ENCODE results near the gene RFX3. TPM values are rescaled to one million over a fixed set of nuclear protein-coding genes. Genes with fewer than 3 reads are reported as not detected.

RFX3 gene
- total and polyA plus RNA-seq, 2 experiments from 2014 or later, result 5.8 to 7.9 TPM

DNA sequence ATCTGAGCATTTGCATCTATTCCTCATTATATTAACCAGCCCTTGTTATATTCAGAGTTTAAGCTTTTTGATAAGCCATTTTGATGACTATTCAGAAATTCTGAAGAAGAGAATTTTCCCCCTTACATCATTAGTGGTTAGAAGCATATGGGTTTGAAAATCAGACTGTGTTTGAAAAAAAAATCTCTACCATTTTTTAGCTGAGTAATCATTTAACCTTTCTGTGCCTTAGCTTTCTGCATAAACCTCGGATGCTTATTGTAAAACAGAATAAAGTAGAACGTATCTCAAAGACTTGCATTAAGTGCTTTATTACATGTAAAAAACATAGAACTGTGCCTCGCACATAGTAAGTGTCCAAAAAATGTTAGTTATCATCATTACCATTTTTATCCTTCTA lies 278.6 kb downstream of the RFX3 start:
- Histone ChIP-seq H3K79me2 (no peaks in the 10 kb centered on the region), H2AFZ (no peak overlapping the region), H3K9me3 (ENCODE audit: low read depth) (no peaks in the 10 kb centered on the region), H4K20me1 (ENCODE audit: insufficient read depth, poor library complexity, severe bottlenecking) (no peaks in the 10 kb centered on the region), H3K27me3 (no peaks in the 10 kb centered on the region), H3K27ac (no peak overlapping the region), H3K36me3 (replicated peaks; ENCODE audit: insufficient read depth, low read depth) (no peaks in the 10 kb centered on the region), H3K4me1 (ENCODE audit: insufficient read depth) (no peaks in the 10 kb centered on the region), H3K9me2 (replicated peaks; ENCODE audit: insufficient read depth) (no peaks in the 10 kb centered on the region), H3K4me2 (no peak overlapping the region), H3K4me3 (no peak overlapping the region)
- WGBS (ENCODE audit: low lambda C conversion rate, missing lambda C conversion rate), result 100% methylated on average over 3 of the region's 3 CpGs
- DNase-seq (ENCODE audit: low spot score), result no peak
- TF ChIP-seq EZH2phosphoT487 (IDR thresholded peaks at IDR 0.05; ENCODE audit: low read depth, severe bottlenecking, unreplicated experiment) (no peak), EZH2 (IDR thresholded peaks at IDR 0.05; ENCODE audit: borderline replicate concordance) (no peak)

DNA sequence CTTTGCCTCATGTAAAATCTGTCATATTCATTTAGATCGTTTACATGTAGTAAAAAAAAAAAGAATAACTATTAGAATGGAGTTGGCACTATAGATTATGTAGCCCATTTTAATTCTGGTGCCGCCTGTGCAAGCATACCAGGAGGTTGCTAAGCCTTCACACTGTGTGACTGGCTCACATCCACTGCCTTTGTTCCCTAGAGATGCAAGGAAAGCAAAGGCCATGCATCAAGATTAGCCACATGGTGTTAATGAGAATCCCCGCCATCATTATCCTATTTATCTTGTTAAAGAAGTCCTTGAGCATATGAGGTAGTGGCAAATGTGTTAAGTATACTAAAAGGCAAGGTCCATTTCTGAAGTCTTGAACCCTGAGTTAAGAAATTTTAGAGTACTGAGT lies 279.6 kb downstream of the RFX3 start:
- no peaks in the 10 kb centered on the region for H3K4me1 ChIP-seq (ENCODE audit: insufficient read depth)
- H3K36me3 ChIP-seq (replicated peaks; ENCODE audit: insufficient read depth, low read depth), result no peaks in the 10 kb centered on the region
- no peaks in the 10 kb centered on the region for H3K79me2 ChIP-seq
- DNase-seq (ENCODE audit: low spot score), result no peak
- no peak overlapping the region for H3K4me2 ChIP-seq
- no peaks in the 10 kb centered on the region for H3K9me2 ChIP-seq (replicated peaks; ENCODE audit: insufficient read depth)
- TF ChIP-seq CTCF (IDR thresholded peaks at IDR 0.05; ENCODE audit: poor library complexity) (no peak), EZH2phosphoT487 (IDR thresholded peaks at IDR 0.05; ENCODE audit: low read depth, severe bottlenecking, unreplicated experiment) (no peak), EZH2 (IDR thresholded peaks at IDR 0.05; ENCODE audit: borderline replicate concordance) (no peak)
- no peaks in the 10 kb centered on the region for H3K27me3 ChIP-seq
- H2AFZ ChIP-seq, result no peak overlapping the region
- no peaks in the 10 kb centered on the region for H3K9me3 ChIP-seq (ENCODE audit: low read depth)
- no peaks in the 10 kb centered on the region for H4K20me1 ChIP-seq (ENCODE audit: insufficient read depth, poor library complexity, severe bottlenecking)
- 96% methylated on average over 3 of the region's 3 CpGs for WGBS (ENCODE audit: low lambda C conversion rate, missing lambda C conversion rate)
- no peak overlapping the region for H3K27ac ChIP-seq
- H3K4me3 ChIP-seq, result no peak overlapping the region

DNA sequence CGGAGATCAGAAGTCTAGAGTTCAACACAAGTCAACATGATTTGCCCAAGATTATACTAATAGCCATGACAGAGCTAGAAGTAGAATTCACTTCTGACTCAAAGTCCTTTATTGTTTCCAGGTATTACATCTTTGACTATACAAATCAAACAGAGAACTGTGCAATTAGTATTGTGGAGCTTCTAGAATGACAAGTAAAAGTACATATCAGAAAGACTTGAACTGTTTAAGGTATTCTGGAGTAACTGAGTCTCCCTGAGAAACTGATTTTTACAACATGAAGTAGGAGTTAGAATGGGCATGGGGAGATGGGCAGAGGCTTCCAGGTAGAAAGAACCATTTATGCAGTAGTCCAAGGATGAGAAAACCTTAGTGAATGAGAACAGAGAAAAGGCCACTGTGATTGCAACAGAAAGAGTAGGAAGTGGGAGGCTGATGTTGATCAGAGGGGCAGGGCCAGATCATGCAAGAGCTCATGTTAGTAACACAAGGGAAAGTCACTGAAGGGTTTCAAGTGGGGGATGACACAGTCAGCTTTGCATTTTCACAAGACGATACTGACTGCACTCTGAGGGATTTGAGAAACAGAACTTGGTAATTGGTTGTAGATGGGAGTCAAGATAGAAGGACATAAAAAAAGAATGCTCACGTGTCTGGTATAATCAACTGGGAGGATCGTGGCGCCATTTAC lies 280.7 kb downstream of the RFX3 start:
- Histone ChIP-seq H2AFZ (no peak overlapping the region), H3K79me2 (no peaks in the 10 kb centered on the region), H3K36me3 (replicated peaks; ENCODE audit: insufficient read depth, low read depth) (no peaks in the 10 kb centered on the region), H3K27me3 (no peaks in the 10 kb centered on the region), H3K9me2 (replicated peaks; ENCODE audit: insufficient read depth) (no peaks in the 10 kb centered on the region), H3K27ac (no peak overlapping the region), H4K20me1 (ENCODE audit: insufficient read depth, poor library complexity, severe bottlenecking) (no peaks in the 10 kb centered on the region), H3K9me3 (ENCODE audit: low read depth) (no peaks in the 10 kb centered on the region), H3K4me2 (no peak overlapping the region), H3K4me1 (ENCODE audit: insufficient read depth) (no peaks in the 10 kb centered on the region), H3K4me3 (no peak overlapping the region)
- no peak for TF ChIP-seq CTCF (IDR thresholded peaks at IDR 0.05; ENCODE audit: poor library complexity)
- no peak for TF ChIP-seq EZH2 (IDR thresholded peaks at IDR 0.05; ENCODE audit: borderline replicate concordance)
- TF ChIP-seq EZH2phosphoT487 (IDR thresholded peaks at IDR 0.05; ENCODE audit: low read depth, severe bottlenecking, unreplicated experiment), result no peak
- WGBS (ENCODE audit: low lambda C conversion rate, missing lambda C conversion rate), result 92% methylated on average over 5 of the region's 5 CpGs
- DNase-seq (ENCODE audit: low spot score), result no peak

DNA sequence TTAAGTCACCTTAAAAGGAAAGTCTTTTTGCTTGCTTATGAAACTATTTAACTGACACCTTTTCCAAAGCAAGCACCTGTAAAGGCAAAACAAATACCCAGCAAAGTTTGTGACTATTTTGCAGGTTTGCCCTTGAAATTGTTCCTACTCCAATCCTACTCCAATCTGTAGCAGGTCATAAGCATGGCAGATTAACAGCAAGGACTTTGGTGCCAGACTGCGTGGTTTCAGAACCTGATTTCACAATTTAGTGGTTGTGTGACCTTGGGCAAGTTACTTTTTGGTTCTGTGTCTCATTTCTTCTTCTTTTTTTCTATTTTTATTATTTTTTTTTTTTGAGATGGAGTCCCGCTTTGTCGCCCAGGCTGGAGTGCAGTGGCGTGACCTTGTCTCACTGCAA lies 282.1 kb downstream of the RFX3 start:
- Histone ChIP-seq H3K9me2 (replicated peaks; ENCODE audit: insufficient read depth) (no peaks in the 10 kb centered on the region), H3K4me1 (ENCODE audit: insufficient read depth) (no peaks in the 10 kb centered on the region), H4K20me1 (ENCODE audit: insufficient read depth, poor library complexity, severe bottlenecking) (no peaks in the 10 kb centered on the region), H3K27ac (no peak overlapping the region), H3K36me3 (replicated peaks; ENCODE audit: insufficient read depth, low read depth) (no peaks in the 10 kb centered on the region), H3K9me3 (ENCODE audit: low read depth) (no peaks in the 10 kb centered on the region), H2AFZ (no peak overlapping the region), H3K79me2 (no peaks in the 10 kb centered on the region), H3K27me3 (no peaks in the 10 kb centered on the region), H3K4me2 (no peak overlapping the region), H3K4me3 (no peak overlapping the region)
- DNase-seq (ENCODE audit: low spot score), result no peak
- WGBS (ENCODE audit: low lambda C conversion rate, missing lambda C conversion rate), result 98% methylated on average over 4 of the region's 4 CpGs
- TF ChIP-seq EZH2 (IDR thresholded peaks at IDR 0.05; ENCODE audit: borderline replicate concordance), result no peak
- no peak for TF ChIP-seq EZH2phosphoT487 (IDR thresholded peaks at IDR 0.05; ENCODE audit: low read depth, severe bottlenecking, unreplicated experiment)
- no peak for TF ChIP-seq CTCF (IDR thresholded peaks at IDR 0.05; ENCODE audit: poor library complexity)
